Gastroesophageal sphincter (tissue), 4 donors: Measurements from ENCODE around the gene LRRC45. TPM values are rescaled to one million over a fixed set of nuclear protein-coding genes. Genes with fewer than 3 reads are reported as not detected.

Source experiments
- ATAC-seq: fragments of 150-250 bp; one replicate; pipeline ENCODE4 v1.9.1; 2016; ENCODE audit warnings: mild to moderate bottlenecking, moderate library complexity
- H3K27ac ChIP-seq, 4 donors: fragments of 200-600 bp; sonication (generic) in 3 of 4; 1 replicate in 3 of 4; 2 replicates in 1 of 4; pipeline ENCODE4 v1.5.1; 2016 to 2019
- H3K27me3 ChIP-seq: fragments of 200-600 bp; sonication (generic); one replicate; pipeline ENCODE4 v1.5.1; 2019
- H3K36me3 ChIP-seq, 2 donors: fragments of 200-600 bp; sonication (generic); one replicate each; pipeline ENCODE4 v1.5.1; 2019; ENCODE audit warnings: control low read depth in 1 of 2
- H3K4me1 ChIP-seq, 3 donors: fragments of 200-600 bp; sonication (generic); 1 replicate in 2 of 3; 2 replicates in 1 of 3; pipeline ENCODE4 v1.5.1; 2016 to 2019; ENCODE audit warnings: control low read depth in 2 of 3
- H3K4me3 ChIP-seq, 2 donors: fragments of 200-600 bp; sonication (generic); one replicate each; pipeline ENCODE4 v1.5.1; 2019; ENCODE audit warnings: mild to moderate bottlenecking in 1 of 2, moderate library complexity in 1 of 2
- H3K9me3 ChIP-seq, 3 donors: fragments of 200-600 bp; sonication (generic); one replicate each; pipeline ENCODE4 v1.5.1; 2017 to 2019; ENCODE audit warnings: control low read depth in 2 of 3
- CTCF ChIP-seq, 4 experiments: fragments of 200-600 bp in 2 of 4; fragments of 450-650 bp in 2 of 4; sonication (generic) in 1 of 4; IDR thresholded peaks; one replicate each; pipeline ENCODE4 v1.5.1; 2017 to 2019; ENCODE audit warnings: antibody characterized with exemption in 4 of 4, mild to moderate bottlenecking in 2 of 4, moderate library complexity in 2 of 4
- EP300 ChIP-seq: sonication (generic); formaldehyde crosslinking; IDR thresholded peaks from one replicate; pipeline ENCODE4 v1.6.1; 2017; ENCODE audit warnings: antibody characterized with exemption, mild to moderate bottlenecking
- POLR2A ChIP-seq, 2 donors: fragments of 450-650 bp; IDR thresholded peaks; one replicate each; pipeline ENCODE4 v1.6.1; 2017; ENCODE audit warnings: antibody characterized with exemption in 2 of 2, mild to moderate bottlenecking in 2 of 2, moderate library complexity in 1 of 2
- POLR2AphosphoS5 ChIP-seq: sonication (generic); formaldehyde crosslinking; IDR thresholded peaks from one replicate; pipeline ENCODE4 v1.6.1; 2017; ENCODE audit warnings: antibody characterized with exemption
- WGBS, 2 donors: methylation state at CpG; one replicate each; pipeline ENCODE4 v1.1.5; 2018; ENCODE audit warnings: low coverage in 1 of 2; 5-methylcytosine and 5-hydroxymethylcytosine counted together
- total RNA-seq, 4 donors: library from RNA; depleted of rRNA; stranded (reverse); fragments of >200 nt; gene quantifications; one replicate each; pipeline ENCODE4 v1.1.0, GENCODE V29; 2016

LRRC45 gene
- total RNA-seq, 4 donors from 2014 or later = 4.4 to 16.3 (median 12.4) TPM

- no peak for TF ChIP-seq POLR2AphosphoS5
- no peak for TF ChIP-seq EP300
- TF ChIP-seq POLR2A (IDR thresholded peaks at IDR 0.05) = no peak
- TF ChIP-seq CTCF (IDR thresholded peaks at IDR 0.05) = no peak
- Histone ChIP-seq H3K9me3 (no peaks in the 10 kb centered on the region), H3K4me3 (no peak overlapping the region), H3K36me3 (peaks cover 0 to 11% of the 10 kb centered on the region in 2 donors), H3K27me3 (no peaks in the 10 kb centered on the region), H3K27ac (no peak overlapping the region), H3K4me1 (peaks cover 0 to 7% (median 0%) of the 10 kb centered on the region in 3 donors)
- ATAC-seq = no peak
- WGBS, 2 donors = 84 to 93% methylated on average over 5 to 6 of the region's 9 CpGs
These were observed 19.5 kb downstream of the LRRC45 start for GRCh38 chr17:82042649-82043048.

GRCh38 chr17:82043507-82043906 is 20.4 kb downstream of the LRRC45 start:
- Histone ChIP-seq H3K27me3 (no peaks in the 10 kb centered on the region), H3K9me3 (no peaks in the 10 kb centered on the region), H3K36me3 (peaks cover 0 to 20% of the 10 kb centered on the region in 2 donors), H3K4me1 (no peaks in the 10 kb centered on the region), H3K4me3 (no peak overlapping the region), H3K27ac (no peak overlapping the region)
- no peak for ATAC-seq
- 57% methylated on average over 8 of the region's 16 CpGs; no CpG with 5 or more reads in 1 of the 2 donors for WGBS, 2 donors
- TF ChIP-seq EP300 (no peak), POLR2AphosphoS5 (no peak), POLR2A (IDR thresholded peaks at IDR 0.05) (no peak), CTCF (IDR thresholded peaks at IDR 0.05) (no peak)

GRCh38 chr17:82045936-82046484 is 22.9 kb downstream of the LRRC45 start:
- no peak for ATAC-seq
- Histone ChIP-seq H3K27me3 (no peaks in the 10 kb centered on the region), H3K36me3 (peaks cover 0 to 40% of the 10 kb centered on the region in 2 donors), H3K9me3 (no peaks in the 10 kb centered on the region), H3K27ac (no peak overlapping the region), H3K4me3 (no peak overlapping the region), H3K4me1 (peaks cover 0 to 20% (median 15%) of the 10 kb centered on the region in 3 donors)
- no peak for TF ChIP-seq EP300
- no peak for TF ChIP-seq POLR2AphosphoS5
- no peak for TF ChIP-seq POLR2A (IDR thresholded peaks at IDR 0.05)
- TF ChIP-seq CTCF (IDR thresholded peaks at IDR 0.05) = no peak
- WGBS, 2 donors = 58 to 67% methylated on average over 4 of the region's 14 CpGs

- TF ChIP-seq EP300 (no peak), POLR2AphosphoS5 (no peak), POLR2A (IDR thresholded peaks at IDR 0.05) (no peak), CTCF (IDR thresholded peaks at IDR 0.05) (no peak)
- no peaks in the 10 kb centered on the region for H3K27me3 ChIP-seq
- 80 to 93% methylated on average over 3 to 5 of the region's 21 CpGs for WGBS, 2 donors
- no peak overlapping the region for H3K27ac ChIP-seq
- H3K9me3 ChIP-seq = no peaks in the 10 kb centered on the region
- no peak for ATAC-seq
- H3K4me1 ChIP-seq = peaks cover 0 to 22% (median 15%) of the 10 kb centered on the region in 3 donors
- no peak overlapping the region for H3K4me3 ChIP-seq
- peaks cover 0 to 40% of the 10 kb centered on the region in 2 donors for H3K36me3 ChIP-seq
These were observed 23.8 kb downstream of the LRRC45 start for GRCh38 chr17:82046903-82047302.

- ATAC-seq = no peak
- TF ChIP-seq CTCF (IDR thresholded peaks at IDR 0.05) (no peak), POLR2A (IDR thresholded peaks at IDR 0.05) (no peak), POLR2AphosphoS5 (no peak), EP300 (no peak)
- Histone ChIP-seq H3K4me3 (no peak overlapping the region), H3K4me1 (peaks cover 0 to 25% (median 15%) of the 10 kb centered on the region in 3 donors), H3K36me3 (peaks cover 0 to 40% of the 10 kb centered on the region in 2 donors), H3K27ac (no peak overlapping the region), H3K9me3 (no peaks in the 10 kb centered on the region), H3K27me3 (no peaks in the 10 kb centered on the region)
- WGBS, 2 donors = 83 to 89% methylated on average over 12 to 15 of the region's 24 CpGs
These were observed 24.3 kb downstream of the LRRC45 start for GRCh38 chr17:82047379-82047778.
